ENCODE results near the gene NKX2-1.
"Not testable (repeated sequence)": the region's sequence is repeated elsewhere in the genome, so short reads cannot be mapped to it uniquely, and the experiment has no call there.

Gene NKX2-1

GRCh38 chr14:36505181-36505815 is 14.7 kb downstream of the NKX2-1 start:
- DNase-seq = no peak

- DNase-seq = no peak
These were observed 15.3 kb downstream of the NKX2-1 start for GRCh38 chr14:36504771-36505175.

DNA sequence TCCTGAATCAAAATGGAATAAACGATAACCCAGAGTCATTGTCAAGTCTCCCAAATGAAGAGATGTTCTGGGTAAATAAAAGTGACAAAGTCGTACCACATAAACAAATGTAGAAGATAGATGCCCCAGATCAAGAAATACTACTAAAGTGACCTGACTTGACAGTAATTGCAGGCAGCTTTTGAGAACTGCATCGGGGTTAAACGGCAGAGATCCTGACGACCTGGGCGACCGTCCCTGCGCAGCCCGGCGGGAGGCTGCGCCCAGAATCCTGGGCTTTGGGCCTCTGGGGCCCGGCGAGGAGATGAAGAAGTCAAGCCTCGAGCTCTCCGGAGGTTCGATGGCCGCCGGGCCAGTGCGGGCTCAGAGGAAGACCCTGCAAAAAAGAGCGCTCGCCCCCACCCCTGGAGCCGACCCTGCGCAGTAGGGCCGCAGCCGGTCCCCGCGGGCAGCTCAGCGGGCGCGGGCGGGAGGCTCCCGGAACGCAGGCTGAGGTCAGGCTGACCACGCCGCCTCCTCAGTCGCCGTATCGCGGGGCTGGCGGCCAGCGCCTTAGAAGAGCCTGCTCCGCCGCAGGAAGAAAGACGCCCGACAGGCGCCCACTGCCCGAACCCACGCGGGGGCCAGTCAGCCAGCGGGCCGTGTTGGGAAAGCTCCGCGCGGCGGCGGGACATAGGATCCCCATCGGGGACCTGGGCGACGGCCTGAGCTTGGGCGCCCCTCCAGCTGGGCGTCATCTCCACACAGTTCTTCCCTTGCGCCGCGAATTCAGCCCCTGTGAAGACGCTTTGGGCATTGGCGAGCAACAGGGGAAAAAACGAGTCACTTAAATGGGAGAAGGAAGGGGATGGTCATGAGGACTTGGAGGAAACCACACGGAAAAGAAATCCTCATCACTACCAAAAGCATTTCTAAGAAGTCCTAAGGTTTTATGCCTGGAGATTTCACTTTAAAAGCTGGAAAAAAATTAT is 16.0 kb downstream of the NKX2-1 start:
- DNase-seq = no peak

DNA sequence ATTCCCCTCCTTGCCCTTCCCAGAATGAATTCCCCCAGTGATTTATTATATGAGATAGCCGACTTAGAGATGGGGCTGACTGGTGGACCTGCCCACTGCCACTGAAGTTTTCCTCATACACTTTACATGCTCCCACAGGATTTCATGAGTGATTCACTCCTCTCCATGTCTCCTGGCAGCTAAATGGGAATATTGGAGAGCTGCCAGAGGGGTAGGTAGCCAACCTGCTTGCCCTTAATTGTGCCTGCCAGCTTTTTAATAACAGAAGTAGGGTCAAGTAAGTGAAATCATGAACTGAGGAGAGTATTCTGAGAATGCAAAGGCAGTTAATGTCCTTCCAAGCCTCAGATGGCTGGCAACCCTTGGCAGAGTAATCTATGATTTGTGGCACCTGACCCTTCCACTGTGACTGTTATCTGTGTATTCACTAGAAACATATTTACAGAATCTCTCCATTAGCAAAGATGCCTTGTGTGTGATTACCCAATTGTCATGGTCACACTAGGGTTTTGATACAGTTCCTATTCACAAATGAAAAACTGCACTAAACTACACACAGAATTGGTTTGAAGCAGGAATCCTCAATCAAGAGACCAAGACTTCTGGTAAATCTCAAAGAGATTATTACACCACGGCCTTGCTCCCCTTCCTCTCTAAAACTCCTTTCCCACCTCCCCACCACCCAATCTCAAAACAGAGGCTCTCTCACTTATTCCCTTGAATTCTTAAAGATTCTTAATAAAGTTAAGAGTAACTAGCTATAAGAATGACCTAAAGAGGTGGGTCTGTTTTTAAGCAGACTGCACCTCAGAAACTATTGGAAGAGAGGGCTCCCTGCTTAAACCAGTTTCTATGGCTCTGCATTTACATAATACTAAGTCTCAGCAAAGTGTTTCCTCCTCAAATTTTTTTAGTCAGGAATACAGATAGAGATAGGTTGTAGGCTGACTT is 17.2 kb downstream of the NKX2-1 start:
- DNase-seq = no peak

- DNase-seq = no peak
These were observed 21.1 kb downstream of the NKX2-1 start for GRCh38 chr14:36498938-36499337.

DNA sequence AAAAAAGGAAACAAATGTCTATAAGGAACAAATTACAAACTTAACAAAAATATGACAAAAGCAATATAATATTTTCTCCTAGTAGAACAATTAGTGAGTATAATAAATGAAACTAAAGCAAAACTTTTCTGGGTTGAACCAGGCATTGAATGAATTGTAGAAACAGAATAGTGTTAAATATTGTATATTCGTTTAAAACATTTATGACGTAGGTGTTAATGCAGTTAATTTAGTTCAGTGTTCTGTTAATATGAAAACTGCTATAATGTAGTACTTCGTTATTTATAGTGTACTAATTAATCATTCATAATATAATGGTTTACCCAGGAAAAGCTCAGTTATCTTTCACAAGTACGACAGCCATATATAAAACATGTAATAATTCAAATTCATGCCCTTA is 23.7 kb downstream of the NKX2-1 start:
- DNase-seq = no peak

DNA sequence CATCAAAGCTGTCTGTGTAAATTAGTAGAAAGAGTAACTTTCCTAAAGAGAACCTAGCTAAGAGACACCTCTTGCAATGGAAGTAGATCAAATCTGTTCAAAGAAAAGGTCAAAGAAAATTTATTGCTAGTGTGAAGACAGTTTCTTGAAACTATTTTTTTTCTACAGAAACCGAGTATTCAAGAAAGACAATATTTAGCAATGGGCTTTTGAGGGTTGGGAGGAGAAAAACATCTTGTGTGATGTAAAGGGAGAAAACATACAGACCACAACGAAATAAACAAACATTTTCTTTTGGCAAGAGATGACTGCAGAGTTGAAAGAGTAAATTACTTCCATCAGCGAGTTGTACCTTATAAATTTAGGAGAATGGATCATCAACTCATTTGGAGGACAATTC is 24.4 kb downstream of the NKX2-1 start:
- no peak for DNase-seq

GRCh38 chr14:36493761-36494160 is 26.3 kb downstream of the NKX2-1 start:
- DNase-seq = no peak

GRCh38 chr14:36485773-36486172 is 34.3 kb downstream of the NKX2-1 start:
- no peak for DNase-seq

GRCh38 chr14:36479344-36479743 is 40.7 kb downstream of the NKX2-1 start:
- DNase-seq = no peak

DNA sequence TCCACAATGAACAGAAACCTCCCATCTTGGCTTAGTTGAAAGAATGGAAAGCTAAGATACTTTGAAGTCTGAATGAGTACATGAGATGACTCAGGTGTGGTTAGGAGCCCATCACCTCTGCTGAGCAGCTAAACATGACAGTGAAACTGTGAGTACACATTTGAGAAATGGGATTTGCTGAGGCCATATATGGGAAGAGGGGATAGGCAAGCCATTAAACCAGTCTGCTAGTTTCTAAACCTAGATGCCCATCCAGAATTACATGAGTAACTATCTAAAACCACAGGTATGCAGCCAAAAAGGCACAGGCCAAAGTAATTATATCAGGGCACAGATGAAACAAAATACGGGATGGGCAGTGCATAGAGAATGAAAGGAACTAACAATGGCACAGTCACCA is 41.2 kb downstream of the NKX2-1 start:
- no peak for DNase-seq

- no peak for DNase-seq
These were observed 42.8 kb downstream of the NKX2-1 start for GRCh38 chr14:36477266-36477665.

GRCh38 chr14:36476061-36476460 is 44.0 kb downstream of the NKX2-1 start:
- DNase-seq = not testable (repeated sequence)

- no peak for DNase-seq
These were observed 45.4 kb downstream of the NKX2-1 start for GRCh38 chr14:36474593-36474992.

DNA sequence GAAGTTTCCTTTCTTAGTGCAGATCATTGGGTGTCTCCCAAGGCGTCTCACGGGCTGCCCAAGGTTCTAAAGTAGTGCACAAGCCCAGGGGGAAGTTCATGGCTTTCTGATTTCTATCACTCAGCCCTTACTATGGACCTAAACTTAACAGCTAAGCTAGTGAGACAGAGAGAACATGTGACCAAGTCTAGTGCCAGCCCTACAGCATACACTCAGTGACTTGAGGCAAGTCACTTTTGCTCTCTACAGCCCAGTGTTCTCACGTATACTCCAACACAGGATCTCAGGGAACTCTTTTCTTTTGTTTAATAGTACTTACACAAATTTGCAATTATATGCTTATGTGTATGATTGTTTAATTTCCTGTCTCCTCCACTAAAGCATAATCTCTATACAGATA is 48.6 kb downstream of the NKX2-1 start:
- DNase-seq = no peak

DNA sequence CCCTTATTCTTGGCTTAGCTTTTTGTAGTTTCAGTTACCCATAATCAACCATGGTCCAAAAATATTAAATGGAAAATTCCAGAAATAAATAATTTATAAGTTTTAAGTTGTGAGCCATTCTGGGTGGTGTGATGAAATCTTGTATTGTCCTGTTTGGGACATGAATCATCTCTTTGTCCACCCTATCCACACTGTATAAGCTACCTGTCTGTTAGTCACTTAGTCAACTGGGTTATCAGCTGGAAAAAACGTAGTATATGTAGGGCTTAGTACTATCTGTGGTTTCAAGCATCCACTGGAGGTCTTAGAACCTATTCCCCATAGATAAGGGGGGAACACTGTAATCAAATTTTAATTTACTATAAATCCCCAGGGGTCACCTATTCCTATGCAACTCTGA is 52.7 kb downstream of the NKX2-1 start:
- no peak for DNase-seq
